Breast epithelium (tissue), 4 donors: ENCODE results near the gene KLF7. TPM values are rescaled to one million over a fixed set of nuclear protein-coding genes. Genes with fewer than 3 reads are reported as not detected.
A peak's percentile ranks its signal among the peaks of the same experiment; 100 is the strongest.

Experiments
- DNase-seq, 2 donors: peaks; one replicate each; pipeline ENCODE4 v3.0.0-alpha.2; 2019; ENCODE audit warnings: low spot score in 2 of 2
- H3K27ac ChIP-seq, 2 donors: fragments of 200-600 bp; sonication (generic) in 1 of 2; one replicate each; pipeline ENCODE4 v1.5.1; 2016 to 2019; ENCODE audit warnings: mild to moderate bottlenecking in 1 of 2
- H3K27me3 ChIP-seq, 2 donors: fragments of 200-600 bp; sonication (generic) in 1 of 2; one replicate each; pipeline versions ENCODE4 v1.5.1 to v1.6.0; 2017 to 2019; ENCODE audit warnings: control low read depth in 1 of 2, mild to moderate bottlenecking in 1 of 2
- H3K36me3 ChIP-seq: fragments of 200-600 bp; one replicate; pipeline ENCODE4 v1.5.1; 2019
- H3K4me1 ChIP-seq, 2 donors: fragments of 200-600 bp; sonication (generic); one replicate each; pipeline ENCODE4 v1.5.1; 2016 to 2019; ENCODE audit warnings: control low read depth in 1 of 2
- H3K4me3 ChIP-seq, 3 donors: fragments of 200-600 bp; sonication (generic); 1 replicate in 2 of 3; 2 replicates in 1 of 3; pipeline ENCODE4 v1.5.1; 2016 to 2019; ENCODE audit warnings: mild to moderate bottlenecking in 3 of 3, moderate library complexity in 2 of 3
- H3K9me3 ChIP-seq, 2 donors: fragments of 200-600 bp; sonication (generic) in 1 of 2; one replicate each; pipeline ENCODE4 v1.5.1; 2016 to 2019; ENCODE audit warnings: control low read depth in 1 of 2
- POLR2A ChIP-seq: fragments of 450-650 bp; IDR thresholded peaks from one replicate; pipeline ENCODE4 v1.6.1; 2016; ENCODE audit warnings: antibody characterized with exemption, mild to moderate bottlenecking, moderate library complexity
- POLR2AphosphoS5 ChIP-seq, 3 donors: sonication (generic); formaldehyde crosslinking; IDR thresholded peaks; one replicate each; pipeline ENCODE4 v1.6.1; 2017; ENCODE audit warnings: antibody characterized with exemption in 3 of 3
- intact Hi-C: fragments of 100-400 bp; cut with DNase I; formaldehyde crosslinking; loops from one replicate; pipeline ENCODE4 v1.15.1; 2023; ENCODE audit warnings: low total_unique reads
- total RNA-seq, 3 donors: library from RNA; depleted of rRNA; stranded (reverse); fragments of >200 nt; gene quantifications; one replicate each; pipeline ENCODE4 v1.1.0, GENCODE V29; 2016
- TF ChIP-seq, protein P1 (sequence below), 3 donors: fragments of 450-650 bp; IDR thresholded peaks; one replicate each; pipeline ENCODE4 v1.5.1; 2016 to 2017; ENCODE audit warnings: antibody characterized with exemption in 3 of 3, mild to moderate bottlenecking in 3 of 3, moderate library complexity in 3 of 3

Gene KLF7
- total RNA-seq, 3 donors from 2014 or later = 21.0 to 40.7 (median 37.3) TPM

DNA sequence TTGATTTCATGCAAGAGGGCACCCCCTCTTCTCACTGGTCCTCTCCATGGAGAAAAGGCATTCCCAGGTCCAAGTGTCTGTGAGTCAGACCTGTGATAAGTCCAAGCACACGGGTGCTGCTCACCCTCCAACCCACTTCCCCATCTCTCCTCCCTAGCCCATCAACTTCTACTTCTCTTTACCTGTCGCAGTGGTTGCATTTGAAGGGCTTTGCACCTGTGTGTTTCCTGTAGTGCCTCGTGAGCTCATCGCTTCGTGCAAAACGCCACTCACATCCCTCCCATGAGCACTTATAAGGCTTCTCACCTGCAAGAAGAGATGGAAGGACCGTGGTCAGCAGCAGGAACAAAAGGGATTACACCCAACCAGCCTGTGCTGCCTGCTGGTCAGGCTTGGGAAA is 77.5 kb downstream of the KLF7 start:
- Histone ChIP-seq H3K4me1 (no peaks in the 10 kb centered on the region), H3K36me3 (no peaks in the 10 kb centered on the region), H3K9me3 (no peaks in the 10 kb centered on the region), H3K27me3 (no peaks in the 10 kb centered on the region), H3K4me3 (no peak overlapping the region), H3K27ac (no peak overlapping the region)
- TF ChIP-seq POLR2A (no peak), POLR2AphosphoS5 (IDR thresholded peaks at IDR 0.05) (no peak)
- TF ChIP-seq, protein P1, sequence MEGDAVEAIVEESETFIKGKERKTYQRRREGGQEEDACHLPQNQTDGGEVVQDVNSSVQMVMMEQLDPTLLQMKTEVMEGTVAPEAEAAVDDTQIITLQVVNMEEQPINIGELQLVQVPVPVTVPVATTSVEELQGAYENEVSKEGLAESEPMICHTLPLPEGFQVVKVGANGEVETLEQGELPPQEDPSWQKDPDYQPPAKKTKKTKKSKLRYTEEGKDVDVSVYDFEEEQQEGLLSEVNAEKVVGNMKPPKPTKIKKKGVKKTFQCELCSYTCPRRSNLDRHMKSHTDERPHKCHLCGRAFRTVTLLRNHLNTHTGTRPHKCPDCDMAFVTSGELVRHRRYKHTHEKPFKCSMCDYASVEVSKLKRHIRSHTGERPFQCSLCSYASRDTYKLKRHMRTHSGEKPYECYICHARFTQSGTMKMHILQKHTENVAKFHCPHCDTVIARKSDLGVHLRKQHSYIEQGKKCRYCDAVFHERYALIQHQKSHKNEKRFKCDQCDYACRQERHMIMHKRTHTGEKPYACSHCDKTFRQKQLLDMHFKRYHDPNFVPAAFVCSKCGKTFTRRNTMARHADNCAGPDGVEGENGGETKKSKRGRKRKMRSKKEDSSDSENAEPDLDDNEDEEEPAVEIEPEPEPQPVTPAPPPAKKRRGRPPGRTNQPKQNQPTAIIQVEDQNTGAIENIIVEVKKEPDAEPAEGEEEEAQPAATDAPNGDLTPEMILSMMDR (IDR thresholded peaks at IDR 0.05) = no peak
- intact Hi-C loops = no loop called here
- DNase-seq = no peak

DNA sequence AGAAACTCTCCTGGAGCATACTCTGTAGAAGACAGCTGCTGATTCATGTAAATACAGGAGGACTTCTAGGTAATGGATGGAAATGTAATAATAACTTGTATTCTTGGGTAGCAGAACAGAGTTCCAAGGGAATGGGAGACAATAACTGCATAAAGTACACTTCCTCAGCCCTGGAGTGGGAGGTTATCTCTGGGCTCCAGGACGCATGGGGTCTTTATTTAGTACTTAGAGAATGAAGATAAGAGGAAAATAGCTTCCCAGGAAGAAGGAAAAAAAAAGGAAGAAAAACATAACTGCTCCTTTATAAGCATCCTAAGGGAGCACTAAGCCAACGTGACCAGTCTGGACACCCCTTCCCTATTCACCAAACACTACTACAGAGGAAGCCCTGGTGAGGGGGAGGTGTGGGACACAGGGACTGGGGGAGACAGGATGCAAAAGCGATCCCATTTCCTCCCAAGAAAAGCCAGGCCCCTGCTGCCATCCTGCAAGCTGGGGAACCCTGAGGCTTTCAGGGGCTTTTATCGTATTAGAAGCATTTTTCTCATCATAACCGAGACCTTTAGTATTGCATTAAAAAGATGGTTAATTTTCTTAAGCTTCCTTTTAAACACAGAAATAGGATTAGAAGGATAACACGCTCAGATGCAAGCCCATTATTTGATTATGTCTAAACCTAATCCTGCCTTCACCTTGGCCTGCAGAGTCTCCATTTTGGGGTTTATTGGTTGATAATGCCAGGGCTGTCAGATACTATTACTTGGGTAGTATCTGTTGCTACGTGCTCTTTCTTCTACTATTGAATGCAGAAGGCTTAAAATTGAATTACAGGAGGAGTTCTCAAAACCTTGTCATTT is 78.5 kb downstream of the KLF7 start:
- H3K36me3 ChIP-seq = peaks cover 2% of the 10 kb centered on the region

DNA sequence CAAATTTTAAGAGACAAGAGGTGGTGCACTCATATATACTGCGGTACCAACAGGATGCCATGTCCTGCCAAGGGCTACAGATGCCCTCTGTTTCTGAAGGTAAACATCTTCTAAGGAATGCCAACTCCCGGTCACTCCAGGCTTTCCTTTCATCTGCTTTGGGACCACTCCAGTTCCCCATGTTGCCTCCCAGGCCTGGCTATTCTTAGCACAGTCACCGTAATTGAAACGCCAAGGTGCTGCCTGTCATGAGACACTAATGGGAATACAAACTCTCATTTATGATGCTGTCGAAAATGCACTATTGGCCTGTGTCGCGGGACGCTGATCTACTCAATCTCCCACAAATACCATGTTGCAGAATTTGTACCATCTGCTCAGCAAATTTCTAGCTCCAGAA is 79.6 kb downstream of the KLF7 start:
- H3K4me3 ChIP-seq = no peak overlapping the region
- peak in 1 of 2 donors; percentile 72 for DNase-seq
- peak overlapping the region; percentile 52 to 64 for H3K27ac ChIP-seq
- H3K4me1 ChIP-seq = no peaks in the 10 kb centered on the region
- no peaks in the 10 kb centered on the region for H3K27me3 ChIP-seq
- TF ChIP-seq, protein P1 (IDR thresholded peaks at IDR 0.05) = no peak
- no peak for TF ChIP-seq POLR2AphosphoS5 (IDR thresholded peaks at IDR 0.05)
- no peak for TF ChIP-seq POLR2A
- H3K36me3 ChIP-seq = peaks cover 5% of the 10 kb centered on the region
- intact Hi-C loops = no loop called here
- no peaks in the 10 kb centered on the region for H3K9me3 ChIP-seq

More for the DNA sequence above, 78.5 kb downstream of the KLF7 start:
- no peak for DNase-seq
- intact Hi-C loops = no loop called here
- TF ChIP-seq POLR2A = no peak
- TF ChIP-seq, protein P1 (IDR thresholded peaks at IDR 0.05) = no peak
- TF ChIP-seq POLR2AphosphoS5 (IDR thresholded peaks at IDR 0.05) = no peak
- H3K4me1 ChIP-seq = no peaks in the 10 kb centered on the region
- H3K27ac ChIP-seq = peak overlapping the region in 1 of 2 donors; percentile 64
- H3K4me3 ChIP-seq = no peak overlapping the region
- no peaks in the 10 kb centered on the region for H3K9me3 ChIP-seq
- H3K27me3 ChIP-seq = no peaks in the 10 kb centered on the region

DNA sequence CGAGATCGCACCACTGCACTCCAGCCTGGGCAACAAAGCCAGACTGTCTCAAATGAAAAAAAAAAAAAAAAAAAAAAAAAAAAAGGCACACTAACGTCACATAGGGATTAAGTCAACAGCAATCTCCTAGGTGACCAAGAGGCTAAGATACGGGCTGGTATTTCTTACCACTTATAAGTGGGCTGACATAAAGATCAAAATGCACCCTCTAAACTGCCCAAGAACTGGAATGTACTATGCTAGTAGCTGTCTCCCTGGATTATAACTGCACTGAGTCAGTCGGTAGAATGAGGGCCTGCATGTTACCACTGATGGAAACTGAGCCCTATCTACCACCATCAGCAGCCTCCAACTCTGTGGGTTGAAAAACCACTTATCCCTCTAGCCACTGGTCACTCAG is 80.6 kb downstream of the KLF7 start:
- Histone ChIP-seq H3K9me3 (no peaks in the 10 kb centered on the region), H3K27me3 (no peaks in the 10 kb centered on the region), H3K36me3 (peaks cover 5% of the 10 kb centered on the region), H3K4me1 (no peaks in the 10 kb centered on the region), H3K27ac (peak overlapping the region in 1 of 2 donors; percentile 34), H3K4me3 (no peak overlapping the region)
- DNase-seq = no peak
- TF ChIP-seq, protein P1 (IDR thresholded peaks at IDR 0.05) = no peak
- TF ChIP-seq POLR2AphosphoS5 (IDR thresholded peaks at IDR 0.05) (no peak), POLR2A (no peak)
- intact Hi-C loops = no loop called here

DNA sequence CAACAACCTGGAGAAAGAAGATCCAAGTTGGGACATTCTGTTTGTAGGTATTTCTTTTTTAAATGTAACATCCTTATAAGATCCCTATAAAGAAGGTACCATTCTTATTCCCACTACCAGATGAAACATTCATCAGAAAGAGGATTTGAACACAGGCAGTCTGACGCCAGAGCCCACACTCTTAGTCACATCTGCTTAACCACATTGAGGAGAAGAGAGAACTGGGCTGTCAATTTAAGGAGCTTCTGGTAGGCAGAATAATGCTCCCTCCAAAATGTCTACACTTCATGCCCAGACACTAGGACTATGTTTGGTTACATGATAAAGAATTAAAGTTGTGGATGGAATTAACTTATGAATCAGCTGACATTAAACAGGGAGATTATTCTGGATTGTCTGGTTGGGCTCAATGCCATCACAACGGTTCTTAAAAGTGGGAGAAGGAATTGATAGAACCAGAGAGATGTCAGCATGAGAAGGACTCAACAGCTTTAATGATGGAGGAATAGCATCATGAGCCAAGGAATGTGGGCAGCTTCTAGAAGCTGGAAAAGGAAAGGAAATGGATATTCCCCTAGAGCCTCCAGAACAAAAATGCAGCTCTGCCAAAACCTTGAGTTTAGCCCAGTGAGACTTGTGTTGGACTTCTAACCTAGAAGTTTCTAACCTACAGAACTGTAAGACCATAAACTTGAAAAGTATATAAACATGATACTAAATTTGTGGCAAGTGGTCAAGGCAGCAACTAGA is 82.2 kb downstream of the KLF7 start:
- Histone ChIP-seq H3K4me1 (no peaks in the 10 kb centered on the region), H3K36me3 (peaks cover 5% of the 10 kb centered on the region), H3K4me3 (no peak overlapping the region), H3K27me3 (no peaks in the 10 kb centered on the region), H3K27ac (no peak overlapping the region), H3K9me3 (no peaks in the 10 kb centered on the region)
- no peak for DNase-seq
- intact Hi-C loops = no loop called here
- TF ChIP-seq, protein P1 (IDR thresholded peaks at IDR 0.05) = no peak
- TF ChIP-seq POLR2A (no peak), POLR2AphosphoS5 (IDR thresholded peaks at IDR 0.05) (no peak)
